Naive thymus-derived CD8-positive, alpha-beta T cell (primary cell): ENCODE data around the gene TTC7B. TPM values are rescaled to one million over a fixed set of nuclear protein-coding genes. Genes with fewer than 3 reads are reported as not detected.
"Not testable (repeated sequence)": the region's sequence is repeated elsewhere in the genome, so short reads cannot be mapped to it uniquely, and the experiment has no call there.

Experiments
- ATAC-seq, 2 donors: fragments of 150-1000 bp; cut with Tn5 transposase in 1 of 2; sonication (Bioruptor Pico), chemical (Tn5 transposase) in 1 of 2; 1 replicate in 1 of 2; 2 replicates in 1 of 2; pipeline ENCODE4 v1.10.0; 2021; ENCODE audit warnings: mild to moderate bottlenecking in 2 of 2, moderate library complexity in 2 of 2
- POLR2A ChIA-PET: fragments of 350-600 bp; sonication (Branson Sonifier 250); formaldehyde crosslinking; loops from one replicate; lab custom pipeline; 2021; ENCODE audit warnings: antibody characterized with exemption; lab: Charles Lee
- DNase-seq, 10 donors: peaks; one replicate each; pipeline versions ENCODE4 v3.0.0 to v3.0.0-alpha.2; 2020 to 2022
- H3K27ac Mint-ChIP-seq, 10 donors: one replicate each; pipeline ENCODE4 v1.8.0; 2020 to 2022; ENCODE audit warnings: mild to moderate bottlenecking in 10 of 10, mixed read lengths in 10 of 10, moderate library complexity in 4 of 10, inconsistent platforms in 1 of 10
- H3K27me3 Mint-ChIP-seq, 5 donors: one replicate each; pipeline ENCODE4 v1.8.0; 2021 to 2022; ENCODE audit warnings: mixed read lengths in 5 of 5
- H3K36me3 Mint-ChIP-seq, 3 donors: one replicate each; pipeline ENCODE4 v1.8.0; 2020 to 2022; ENCODE audit warnings: mixed read lengths in 3 of 3, mild to moderate bottlenecking in 2 of 3, inconsistent platforms in 1 of 3
- H3K4me1 Mint-ChIP-seq, 4 donors: one replicate each; pipeline ENCODE4 v1.8.0; 2021 to 2022; ENCODE audit warnings: mixed read lengths in 4 of 4
- H3K4me3 Mint-ChIP-seq, 10 donors: one replicate each; pipeline ENCODE4 v1.8.0; 2020 to 2022; ENCODE audit warnings: mild to moderate bottlenecking in 10 of 10, mixed read lengths in 10 of 10, moderate library complexity in 6 of 10, inconsistent platforms in 1 of 10
- H3K9me3 Mint-ChIP-seq, 9 donors: one replicate each; pipeline ENCODE4 v1.8.0; 2020 to 2022; ENCODE audit warnings: mixed read lengths in 9 of 9, mild to moderate bottlenecking in 3 of 9, inconsistent platforms in 1 of 9, moderate library complexity in 1 of 9
- polyA plus RNA-seq, 3 donors: library from polyadenylated mRNA; unstranded; fragments of 300-500 nt; fragmentation: Illumina TruSeq; gene quantifications; one replicate each; pipeline ENCODE4 v1.2.3, GENCODE V29; 2021
- total RNA-seq, 8 experiments: library from RNA in 2 of 8; stranded (reverse) in 2 of 8; gene quantifications; one replicate each; pipeline ENCODE4 v1.2.3 and lab custom pipeline; 2021 to 2026

Gene TTC7B
- total and polyA plus RNA-seq, 5 experiments from 2014 or later: 0.01 to 0.81 (median 0.41) TPM

DNA sequence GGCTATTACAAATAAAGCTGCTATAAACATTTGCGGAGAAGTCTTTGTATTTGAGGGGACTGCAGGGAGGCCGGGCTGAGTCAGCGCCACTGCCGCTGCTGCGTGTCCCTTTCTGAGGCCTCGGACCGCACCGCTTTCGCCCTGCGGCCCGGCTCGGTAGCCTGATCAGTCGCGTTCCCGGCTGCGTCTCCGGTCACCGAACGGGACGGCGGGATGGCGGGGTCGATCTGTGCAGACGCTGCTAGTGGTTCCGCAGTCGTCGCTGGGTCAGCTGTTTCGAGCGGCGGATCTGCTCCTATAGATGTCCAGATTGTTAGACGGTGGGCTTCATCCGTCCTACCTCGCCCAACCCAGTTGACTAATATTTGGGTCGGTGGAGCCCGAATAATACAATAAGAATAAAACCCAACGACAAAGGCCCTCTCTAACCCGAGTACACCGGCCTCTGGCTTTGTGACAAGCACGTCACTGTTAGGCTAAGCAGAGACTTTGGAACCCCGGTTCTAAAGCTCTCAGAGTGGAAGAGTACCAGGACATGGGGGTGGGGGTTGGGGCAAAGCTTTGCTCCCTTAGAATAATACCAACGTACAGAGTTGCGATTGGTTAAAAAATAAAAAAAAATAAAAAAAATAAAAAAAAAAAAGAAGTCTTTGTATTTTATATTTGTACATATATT is 290.7 kb downstream of the TTC7B start:
- not testable (repeated sequence) for H3K27ac Mint-ChIP-seq, H3K4me3 Mint-ChIP-seq, H3K4me1 Mint-ChIP-seq, DNase-seq
- ATAC-seq: peak in 1 of 2 donors; percentile 46
- Mint-ChIP-seq H3K9me3 (peaks cover 0 to 18% (median 6%) of the 10 kb centered on the region in 9 donors), H3K27me3 (peaks cover 2 to 12% (median 10%) of the 10 kb centered on the region in 5 donors), H3K36me3 (peaks cover 0 to 13% (median 0%) of the 10 kb centered on the region in 3 donors)
- POLR2A ChIA-PET: interaction anchor here (0.6 kb wide), 1 partner anchor 28 kb away, joined by 3 read pairs; no protein-coding TSS in a partner anchor

GRCh38 chr14:90523961-90524875 is 292.0 kb downstream of the TTC7B start:
- DNase-seq: no peak
- no peak overlapping the region for H3K27ac Mint-ChIP-seq
- H3K4me3 Mint-ChIP-seq: no peak overlapping the region
- ATAC-seq: no peak
- peaks cover 0 to 18% (median 6%) of the 10 kb centered on the region in 9 donors for H3K9me3 Mint-ChIP-seq
- peaks cover 2 to 12% (median 10%) of the 10 kb centered on the region in 5 donors for H3K27me3 Mint-ChIP-seq
- H3K4me1 Mint-ChIP-seq: no peaks in the 10 kb centered on the region
- peaks cover 0 to 13% (median 0%) of the 10 kb centered on the region in 3 donors for H3K36me3 Mint-ChIP-seq
- POLR2A ChIA-PET: no interaction called here

DNA sequence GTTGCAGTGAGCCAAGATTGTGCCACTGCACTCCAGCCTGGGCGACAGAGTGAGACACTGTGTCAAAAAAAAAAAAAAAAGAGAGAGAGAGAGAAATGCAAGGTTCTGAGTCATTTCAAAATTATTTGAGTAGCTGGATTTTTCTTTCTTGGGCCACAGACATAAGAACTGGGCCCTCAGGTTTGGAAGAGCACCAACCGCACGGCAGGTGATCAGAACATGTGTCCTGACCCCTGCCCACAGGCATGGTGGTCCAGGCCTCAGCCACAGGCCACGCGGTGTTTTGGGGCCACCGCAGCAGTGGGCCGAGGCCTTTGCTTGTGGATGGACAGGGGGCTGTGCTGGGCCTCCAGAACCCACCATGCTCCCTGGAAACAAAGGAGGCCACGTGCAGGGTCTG is 292.7 kb downstream of the TTC7B start:
- Mint-ChIP-seq H3K4me3 (no peak overlapping the region), H3K9me3 (peaks cover 0 to 16% (median 6%) of the 10 kb centered on the region in 9 donors), H3K36me3 (peaks cover 0 to 10% (median 0%) of the 10 kb centered on the region in 3 donors), H3K4me1 (peaks cover 0 to 4% (median 0%) of the 10 kb centered on the region in 4 donors), H3K27me3 (peaks cover 2 to 6% (median 5%) of the 10 kb centered on the region in 5 donors), H3K27ac (no peak overlapping the region)
- DNase-seq (no peak), ATAC-seq (no peak)
- POLR2A ChIA-PET: no interaction called here

DNA sequence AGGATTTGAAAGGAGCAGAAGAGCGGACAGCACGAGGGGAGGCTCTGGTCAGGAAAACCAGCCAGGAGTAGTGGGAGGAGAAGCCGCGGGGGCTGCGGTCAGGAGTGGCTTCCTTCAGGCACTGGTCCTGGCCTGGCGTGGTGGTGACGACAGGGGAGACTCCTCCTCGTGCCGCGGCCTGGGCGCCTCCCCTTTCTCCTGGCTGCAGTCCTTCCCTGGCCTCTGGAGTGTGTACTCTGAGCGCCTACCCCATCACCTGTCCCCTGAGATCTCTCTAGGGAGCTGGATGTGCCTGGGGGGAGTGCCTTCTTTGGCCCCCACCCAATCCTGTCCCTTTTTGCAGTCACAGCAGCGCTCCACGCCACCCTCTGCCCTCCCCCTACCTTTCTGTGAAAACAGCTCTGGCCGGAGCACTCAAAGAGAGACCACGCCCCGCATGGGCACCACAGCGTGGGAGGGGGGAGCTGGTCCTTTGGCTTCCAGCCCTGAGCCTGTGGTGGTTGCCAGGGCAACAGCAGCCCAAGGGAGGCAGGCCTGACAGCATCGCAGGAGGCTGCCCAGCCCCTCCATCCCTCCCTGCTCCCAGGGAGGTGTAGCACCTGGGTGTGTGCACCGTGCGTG is 293.5 kb downstream of the TTC7B start:
- Mint-ChIP-seq H3K27me3 (peaks cover 0 to 3% (median 2%) of the 10 kb centered on the region in 5 donors), H3K36me3 (peaks cover 0 to 8% (median 0%) of the 10 kb centered on the region in 3 donors), H3K4me3 (no peak overlapping the region), H3K4me1 (peaks cover 0 to 4% (median 0%) of the 10 kb centered on the region in 4 donors), H3K9me3 (peaks cover 0 to 16% (median 6%) of the 10 kb centered on the region in 9 donors), H3K27ac (no peak overlapping the region)
- POLR2A ChIA-PET: no interaction called here
- ATAC-seq (no peak), DNase-seq (no peak)

- Mint-ChIP-seq H3K4me3 (no peak overlapping the region), H3K36me3 (peaks cover 0 to 5% (median 0%) of the 10 kb centered on the region in 3 donors), H3K9me3 (peaks cover 0 to 13% (median 5%) of the 10 kb centered on the region in 9 donors), H3K27ac (no peak overlapping the region), H3K27me3 (peaks cover 0 to 3% (median 0%) of the 10 kb centered on the region in 5 donors), H3K4me1 (peaks cover 0 to 4% (median 0%) of the 10 kb centered on the region in 4 donors)
- POLR2A ChIA-PET: no interaction called here
- ATAC-seq (no peak), DNase-seq (no peak)
Measured at GRCh38 chr14:90521930-90522483, 294.2 kb downstream of the TTC7B start.

- Mint-ChIP-seq H3K27me3 (peaks cover 0 to 3% (median 0%) of the 10 kb centered on the region in 5 donors), H3K4me1 (peaks cover 0 to 4% (median 0%) of the 10 kb centered on the region in 4 donors), H3K27ac (no peak overlapping the region), H3K4me3 (no peak overlapping the region), H3K9me3 (peaks cover 0 to 6% (median 0%) of the 10 kb centered on the region in 9 donors), H3K36me3 (no peaks in the 10 kb centered on the region)
- ATAC-seq (no peak), DNase-seq (no peak)
- POLR2A ChIA-PET: no interaction called here
Measured at GRCh38 chr14:90521084-90521929, 294.9 kb downstream of the TTC7B start.

GRCh38 chr14:90520326-90520725 is 295.9 kb downstream of the TTC7B start:
- Mint-ChIP-seq H3K9me3 (peaks cover 0 to 2% (median 0%) of the 10 kb centered on the region in 9 donors), H3K4me3 (no peak overlapping the region), H3K36me3 (no peaks in the 10 kb centered on the region), H3K4me1 (peaks cover 0 to 4% (median 0%) of the 10 kb centered on the region in 4 donors), H3K27ac (no peak overlapping the region), H3K27me3 (peaks cover 0 to 3% (median 0%) of the 10 kb centered on the region in 5 donors)
- DNase-seq (no peak), ATAC-seq (no peak)
- POLR2A ChIA-PET: no interaction called here

DNA sequence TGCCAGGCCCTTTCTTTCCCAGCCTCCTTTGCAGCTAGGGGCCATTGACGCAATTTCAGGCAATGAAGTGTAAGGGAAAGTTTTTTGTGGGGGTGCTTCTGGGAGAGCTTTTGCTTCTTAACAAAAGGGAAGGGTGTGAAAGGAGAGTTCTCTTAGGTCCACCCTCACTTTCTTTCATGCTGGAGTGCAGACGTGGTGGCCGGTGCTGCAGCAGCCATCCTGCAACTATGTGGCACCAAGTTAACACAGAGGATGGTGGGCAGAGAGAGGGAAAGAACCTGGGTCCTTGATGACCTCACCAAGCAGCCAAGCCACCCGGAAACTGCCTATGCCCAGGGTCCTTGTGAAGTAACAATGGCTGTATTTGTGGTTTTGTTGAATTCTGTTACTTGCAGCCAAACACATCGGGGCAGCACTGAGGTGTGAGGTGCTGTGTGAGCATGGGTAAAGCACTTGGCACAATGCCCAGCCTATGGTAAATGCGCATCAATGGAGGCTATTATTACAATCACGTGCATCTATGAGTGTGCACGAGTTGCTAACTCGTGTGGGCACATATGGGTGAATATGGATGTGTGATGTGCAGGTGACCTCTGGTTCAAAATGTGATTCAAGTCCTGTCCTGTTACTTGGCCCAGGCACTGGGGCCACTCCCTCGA is 296.8 kb downstream of the TTC7B start:
- POLR2A ChIA-PET: no interaction called here
- ATAC-seq: no peak
- no peaks in the 10 kb centered on the region for H3K9me3 Mint-ChIP-seq
- H3K27ac Mint-ChIP-seq: no peak overlapping the region
- H3K4me1 Mint-ChIP-seq: peaks cover 0 to 4% (median 0%) of the 10 kb centered on the region in 4 donors
- peaks cover 0 to 3% (median 0%) of the 10 kb centered on the region in 5 donors for H3K27me3 Mint-ChIP-seq
- DNase-seq: no peak
- no peak overlapping the region for H3K4me3 Mint-ChIP-seq
- H3K36me3 Mint-ChIP-seq: no peaks in the 10 kb centered on the region

GRCh38 chr14:90518941-90519256 is 297.3 kb downstream of the TTC7B start:
- ATAC-seq (peak; percentile 41 to 42), DNase-seq (peak in 8 of 10 donors; percentile 39 to 75 (median 48))
- Mint-ChIP-seq H3K4me1 (peaks cover 0 to 4% (median 0%) of the 10 kb centered on the region in 4 donors), H3K27me3 (peaks cover 0 to 3% (median 0%) of the 10 kb centered on the region in 5 donors), H3K4me3 (no peak overlapping the region), H3K36me3 (no peaks in the 10 kb centered on the region), H3K27ac (no peak overlapping the region), H3K9me3 (no peaks in the 10 kb centered on the region)
- POLR2A ChIA-PET: interaction anchor here (0.6 to 0.7 kb wide), 2 partner anchors 110 to 166 kb away, joined by 3 to 5 read pairs; no protein-coding TSS in a partner anchor

DNA sequence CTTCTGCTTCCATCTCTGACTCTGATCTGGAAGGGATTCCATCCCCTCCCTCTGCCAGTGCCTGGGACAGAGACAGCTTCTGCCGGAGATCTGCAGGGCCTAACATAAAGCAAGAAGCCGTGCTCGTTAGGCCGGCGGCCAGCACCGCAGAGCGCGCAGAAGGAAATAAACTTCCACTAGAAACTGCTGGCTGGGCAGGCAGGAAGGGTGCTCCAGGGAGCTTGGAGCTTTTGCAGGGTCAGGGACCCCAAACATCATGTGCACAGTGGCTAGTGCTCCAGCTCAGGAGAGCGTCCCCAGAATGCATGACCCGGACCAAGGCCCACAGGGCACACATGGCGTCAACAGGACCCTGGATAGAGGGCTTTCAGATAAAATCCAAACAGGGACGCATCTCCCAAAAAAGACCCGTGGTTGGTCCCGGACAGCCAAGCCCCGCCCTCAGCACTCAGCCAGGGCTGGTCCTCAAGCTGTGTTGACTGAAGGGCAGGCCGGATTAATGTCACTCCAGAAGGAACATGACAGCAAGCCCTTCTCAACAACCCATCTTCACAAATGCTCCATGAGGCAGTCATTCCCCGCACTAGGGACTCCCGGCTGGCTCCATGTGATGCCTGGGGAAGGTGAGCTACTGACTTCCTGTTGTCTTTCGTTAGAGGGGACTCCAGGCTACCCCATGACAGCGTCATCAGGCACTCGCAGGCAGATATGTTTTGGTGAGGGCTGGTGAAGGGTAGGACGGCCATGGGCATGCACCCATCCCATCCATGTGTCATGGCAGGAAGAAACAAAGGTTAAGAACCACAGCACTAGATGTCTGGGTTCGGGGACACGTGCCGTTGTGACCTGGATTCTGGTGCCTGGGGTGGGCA is 297.9 kb downstream of the TTC7B start:
- ATAC-seq: no peak
- H3K9me3 Mint-ChIP-seq: no peaks in the 10 kb centered on the region
- POLR2A ChIA-PET: interaction anchor here (0.6 to 0.7 kb wide), 2 partner anchors 110 to 165 kb away, joined by 3 to 5 read pairs; no protein-coding TSS in a partner anchor
- no peak overlapping the region for H3K27ac Mint-ChIP-seq
- H3K4me3 Mint-ChIP-seq: no peak overlapping the region
- H3K4me1 Mint-ChIP-seq: peaks cover 0 to 4% (median 0%) of the 10 kb centered on the region in 4 donors
- peaks cover 0 to 3% (median 0%) of the 10 kb centered on the region in 5 donors for H3K27me3 Mint-ChIP-seq
- no peaks in the 10 kb centered on the region for H3K36me3 Mint-ChIP-seq
- DNase-seq: no peak
